NCI-H82 (cell line): ENCODE data around the gene TBC1D1.

ENCODE experiments used
- DNase-seq: peaks from one replicate; lab custom pipeline; 2025; lab: John Stamatoyannopoulos, UW

The TBC1D1 gene

DNA sequence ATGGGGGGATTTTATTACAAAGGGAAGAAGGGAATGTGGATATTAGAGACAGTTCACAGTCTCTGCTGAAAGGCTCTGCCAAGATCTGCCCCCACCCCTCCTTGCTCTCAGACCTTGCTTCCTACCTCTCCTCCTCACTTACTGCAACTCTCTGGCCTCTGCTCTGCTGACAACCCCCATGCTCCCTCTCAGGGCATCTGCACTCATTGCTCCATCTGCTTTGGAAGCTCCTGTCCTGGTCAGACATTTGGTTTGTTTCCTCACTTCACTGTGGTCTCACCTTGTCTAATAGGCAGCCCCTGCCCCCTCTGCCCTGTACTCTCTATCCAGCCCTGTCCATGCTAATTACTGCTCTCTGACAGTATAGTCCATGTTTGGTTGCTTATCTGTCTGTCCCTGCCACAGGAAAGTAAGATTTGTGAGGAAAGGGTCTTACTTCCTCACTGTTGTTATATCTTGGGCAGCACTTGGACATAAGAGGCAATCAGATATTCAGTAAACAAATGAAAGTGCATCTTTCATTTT, 258.6 kb downstream of the TBC1D1 start:
- no peak for DNase-seq

- no peak for DNase-seq
Observed at GRCh38 chr4:38149997-38150671, 259.2 kb downstream of the TBC1D1 start.

DNA sequence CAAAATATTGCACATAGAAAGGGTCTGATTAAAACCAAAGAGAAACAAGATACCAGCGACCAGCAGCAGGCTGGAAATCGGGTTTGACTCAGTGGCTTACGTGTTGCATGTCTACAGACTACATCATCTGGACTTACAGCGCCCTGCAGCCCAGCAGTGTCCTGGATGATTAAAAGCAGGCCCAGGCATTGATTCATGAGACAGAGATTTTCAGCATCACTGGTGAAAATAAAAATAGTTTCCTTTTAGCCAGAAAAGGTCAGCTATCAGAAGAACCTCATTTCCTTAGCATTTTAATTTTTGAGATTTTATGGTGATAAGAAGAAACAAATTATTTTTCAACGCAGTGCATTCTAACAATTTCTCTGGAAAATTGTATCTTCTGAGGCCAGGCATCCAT, 259.9 kb downstream of the TBC1D1 start:
- DNase-seq = no peak

GRCh38 chr4:38151873-38152272, 261.0 kb downstream of the TBC1D1 start:
- no peak for DNase-seq

DNA sequence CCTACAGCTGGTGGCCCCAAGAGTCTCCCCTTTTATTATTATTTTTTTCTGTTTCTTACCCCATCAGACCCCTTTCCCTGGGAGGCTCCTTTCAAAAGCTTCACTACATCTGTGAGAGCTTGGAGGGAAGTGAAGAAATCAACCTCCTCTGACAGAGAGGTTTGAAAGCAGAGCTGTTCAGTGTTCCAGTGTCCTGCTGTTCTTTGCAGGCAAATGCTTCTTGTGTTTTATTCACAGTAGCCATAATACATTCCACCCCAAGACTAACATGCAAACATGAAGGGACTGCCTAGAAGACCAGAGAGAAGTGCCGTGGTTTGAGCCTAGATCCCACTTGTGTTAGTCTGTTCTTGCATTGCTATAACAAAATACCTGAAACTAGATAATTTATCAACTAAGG, 261.4 kb downstream of the TBC1D1 start:
- no peak for DNase-seq

DNA sequence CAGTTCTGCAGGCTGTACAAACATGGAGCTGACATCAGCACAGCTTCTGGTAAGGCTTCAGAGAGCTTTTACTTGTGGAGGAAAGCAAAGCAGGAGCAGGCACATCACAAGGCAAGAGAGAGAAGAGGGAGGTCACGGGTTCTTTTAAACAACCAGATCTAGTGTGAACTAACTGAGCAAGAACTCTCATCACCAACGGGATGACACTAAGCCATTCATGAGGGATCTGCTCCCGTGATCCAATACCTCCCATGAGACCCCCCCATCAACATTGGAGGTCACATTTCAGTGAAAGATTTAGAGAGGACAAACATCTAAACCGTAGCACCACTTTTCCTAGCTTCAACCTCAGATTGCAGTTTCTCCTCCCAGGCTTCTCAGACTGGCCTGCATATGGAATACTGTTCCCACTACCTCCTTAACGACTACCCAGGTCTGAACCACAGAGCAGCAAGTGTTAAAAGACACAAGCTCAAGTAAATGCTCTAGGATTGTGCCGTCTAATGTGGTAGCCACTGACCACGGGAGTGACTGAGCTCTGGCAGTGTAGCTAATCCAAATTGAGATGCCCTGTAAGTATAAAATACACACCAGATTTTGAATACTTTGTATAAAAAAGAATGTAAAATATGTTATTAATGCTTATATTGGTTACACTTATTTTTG, 262.0 kb downstream of the TBC1D1 start:
- DNase-seq = no peak

DNA sequence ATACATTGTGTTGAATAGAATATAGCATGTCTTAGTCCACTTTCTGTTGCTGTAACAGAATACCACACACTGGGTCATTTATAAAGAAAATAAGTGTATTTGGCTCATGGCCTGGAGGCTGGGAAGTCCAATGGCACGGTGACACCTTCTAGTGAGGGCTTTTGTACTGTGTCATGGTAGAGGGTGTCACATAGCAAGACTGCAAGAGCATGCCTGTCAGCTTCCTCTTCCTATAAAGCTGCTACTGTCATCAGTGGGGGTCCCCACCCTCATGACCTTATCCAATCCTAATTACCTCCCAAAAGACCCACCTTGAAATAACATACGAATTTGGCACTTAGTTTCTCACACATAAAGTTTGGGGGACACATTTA, 262.5 kb downstream of the TBC1D1 start:
- DNase-seq = no peak

GRCh38 chr4:38154252-38154651, 263.4 kb downstream of the TBC1D1 start:
- DNase-seq = no peak

DNA sequence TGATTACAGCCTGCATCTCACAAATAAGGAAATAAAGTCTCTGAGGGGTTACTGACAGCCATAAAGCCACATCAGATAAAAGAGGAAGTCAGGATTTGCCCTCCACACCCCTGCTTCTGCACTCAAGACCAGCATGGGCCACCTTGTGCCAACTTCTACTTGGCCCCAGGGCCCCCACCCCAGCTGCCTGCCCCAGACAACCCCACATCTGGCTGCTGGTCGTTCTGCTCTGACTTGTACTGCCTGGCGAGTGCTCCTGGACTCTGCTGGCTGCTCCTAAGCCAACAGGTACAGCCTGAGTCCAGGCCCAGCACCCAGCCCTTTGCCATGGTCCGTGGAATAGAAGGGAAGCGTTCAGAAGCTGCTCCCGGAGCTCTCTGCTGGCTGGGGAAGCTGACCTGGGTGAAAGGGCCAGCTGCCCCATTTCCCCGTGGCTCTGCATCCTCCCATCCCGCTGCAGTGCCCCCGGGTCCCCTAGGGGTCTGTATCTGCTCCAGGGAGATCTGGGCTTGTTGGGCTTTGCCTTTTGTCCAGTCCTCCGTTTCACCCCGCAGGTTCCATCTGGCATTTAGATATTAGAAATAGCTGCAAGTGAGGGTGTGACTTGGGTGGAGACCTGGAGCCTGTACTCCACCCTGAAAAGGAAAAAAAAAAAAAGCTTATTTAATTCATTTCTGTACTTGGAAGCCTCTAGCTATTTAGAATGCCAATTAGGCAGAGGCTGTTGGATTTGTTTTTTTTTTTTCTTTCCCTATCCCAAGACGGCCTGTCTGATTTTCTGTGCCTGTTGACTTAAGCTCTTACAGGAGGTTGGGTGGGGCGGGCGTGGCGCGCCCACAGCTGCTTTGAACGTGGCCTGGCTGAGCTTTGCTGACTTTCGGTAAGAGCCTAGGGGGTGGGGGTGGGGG, 264.1 kb downstream of the TBC1D1 start:
- DNase-seq = no peak

DNA sequence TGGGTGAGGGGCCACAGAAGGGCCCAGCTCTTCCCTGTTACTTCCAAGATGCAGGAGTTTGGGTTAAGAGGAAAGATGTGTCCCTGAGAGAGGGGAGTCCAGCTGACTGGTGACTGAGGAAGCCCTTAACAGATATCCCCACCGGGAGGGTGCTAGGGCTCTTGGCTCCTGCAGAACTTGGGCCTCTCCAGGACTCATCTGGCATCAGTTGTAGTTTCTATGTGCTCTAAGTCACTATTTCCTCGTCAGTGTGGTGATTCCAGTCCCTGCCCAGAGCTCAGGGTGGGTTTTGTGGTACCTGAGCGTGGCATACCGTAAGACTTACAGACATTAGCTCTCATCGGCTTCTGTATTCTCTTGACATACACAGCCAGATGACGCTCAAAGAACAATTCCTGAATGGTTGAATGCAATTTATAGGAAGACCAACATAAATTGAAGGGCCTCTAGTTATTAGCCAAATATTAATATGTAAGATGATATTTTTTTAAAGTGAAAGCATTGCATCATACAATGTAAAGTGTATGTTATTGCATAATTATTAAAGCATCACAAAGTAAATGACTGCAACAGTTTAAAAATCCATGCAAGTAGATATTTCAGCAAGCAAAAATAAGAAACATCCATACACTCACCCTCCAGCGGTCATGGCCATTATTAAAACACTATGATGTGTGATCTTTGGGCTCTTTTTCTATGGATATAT, 264.9 kb downstream of the TBC1D1 start:
- DNase-seq = no peak

DNA sequence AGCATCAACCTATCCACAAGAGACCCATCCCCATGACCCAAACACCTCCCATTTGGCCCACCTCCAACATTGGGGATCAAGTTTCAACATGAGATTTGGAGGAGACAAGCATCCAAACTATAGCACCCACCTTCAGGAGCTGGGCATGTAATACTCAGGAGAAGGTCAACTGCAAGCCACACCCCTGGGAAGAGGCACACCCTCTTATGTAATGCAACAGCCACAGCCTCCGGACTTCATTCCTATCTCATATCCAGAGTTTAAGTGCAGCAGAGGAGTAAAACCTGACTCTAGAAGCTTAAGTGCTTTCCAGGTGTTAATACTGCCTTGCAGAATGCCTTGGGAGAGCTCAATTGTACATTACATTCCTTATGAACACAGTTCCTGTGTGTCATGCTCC, 266.7 kb downstream of the TBC1D1 start:
- no peak for DNase-seq

DNA sequence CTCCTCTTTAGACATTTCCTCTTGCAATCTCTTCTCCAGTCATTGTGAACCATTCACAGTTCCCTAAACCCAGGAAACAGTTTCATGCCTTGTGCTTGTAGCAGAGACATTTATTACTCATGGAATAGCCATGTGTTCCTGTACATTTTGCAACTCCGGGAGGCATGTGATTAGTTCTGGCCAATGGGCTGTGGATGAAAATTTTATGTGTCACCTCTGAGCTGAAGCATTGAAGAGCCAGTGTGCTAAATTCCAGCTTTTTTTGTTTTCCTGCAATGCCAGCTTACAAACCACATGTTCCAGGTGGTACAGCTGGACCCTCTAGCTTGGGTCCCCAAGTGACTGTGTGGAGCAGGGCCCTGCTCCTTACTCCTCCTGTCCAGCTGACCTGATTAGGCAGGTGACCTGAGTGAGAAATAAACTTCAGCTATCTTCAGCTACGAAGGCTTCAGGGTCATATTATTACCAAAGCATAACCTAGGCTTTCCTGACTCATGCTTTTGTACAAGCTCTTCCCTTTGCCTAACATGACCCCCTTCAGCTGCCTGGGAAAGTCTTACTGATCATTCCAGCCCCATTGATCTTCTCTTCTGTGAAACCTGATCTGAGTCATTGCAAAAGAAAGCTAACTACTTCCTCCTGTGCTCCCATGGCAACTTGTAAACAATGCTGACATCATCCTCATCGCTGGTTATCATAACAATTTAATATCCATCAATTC, 269.8 kb downstream of the TBC1D1 start:
- DNase-seq = no peak

DNA sequence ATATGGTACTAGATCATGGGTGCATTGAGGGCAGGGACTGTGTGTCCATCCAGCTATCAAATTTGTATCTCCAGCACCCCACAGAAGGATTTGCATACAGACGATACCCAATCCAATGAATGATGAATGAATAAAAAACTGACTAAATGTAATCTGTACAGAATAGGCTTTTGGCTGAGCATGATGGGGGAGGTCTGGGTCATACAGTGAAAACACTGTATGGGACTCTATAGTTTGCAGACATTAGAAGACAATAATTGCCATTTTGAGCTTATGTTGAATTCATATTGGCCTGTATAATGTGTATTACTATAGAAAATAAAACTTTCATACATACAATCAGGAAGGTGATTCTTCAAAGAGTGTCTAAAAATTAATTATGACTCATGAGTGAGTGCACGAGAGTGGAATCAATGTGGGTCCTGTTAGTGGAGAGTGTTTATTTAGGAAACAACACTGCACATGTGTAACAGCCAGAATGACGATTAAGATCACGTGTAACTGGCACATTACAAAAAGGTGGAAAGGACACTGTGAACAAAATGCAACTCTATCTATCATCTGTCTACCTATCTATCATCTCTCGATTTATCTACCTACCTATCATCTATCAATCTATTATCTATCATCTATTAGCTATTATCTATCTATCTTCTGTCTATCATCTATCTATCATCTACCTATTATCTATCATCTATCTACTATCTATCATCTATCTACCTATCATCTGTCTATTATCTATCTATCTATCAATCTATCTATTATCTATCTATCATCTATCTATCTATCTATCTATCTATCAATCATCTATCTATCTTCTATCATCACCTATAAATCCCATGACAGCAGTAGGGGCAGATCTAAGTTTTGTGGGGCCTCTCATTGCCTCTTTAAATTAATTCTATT, 270.6 kb downstream of the TBC1D1 start:
- DNase-seq = no peak

DNA sequence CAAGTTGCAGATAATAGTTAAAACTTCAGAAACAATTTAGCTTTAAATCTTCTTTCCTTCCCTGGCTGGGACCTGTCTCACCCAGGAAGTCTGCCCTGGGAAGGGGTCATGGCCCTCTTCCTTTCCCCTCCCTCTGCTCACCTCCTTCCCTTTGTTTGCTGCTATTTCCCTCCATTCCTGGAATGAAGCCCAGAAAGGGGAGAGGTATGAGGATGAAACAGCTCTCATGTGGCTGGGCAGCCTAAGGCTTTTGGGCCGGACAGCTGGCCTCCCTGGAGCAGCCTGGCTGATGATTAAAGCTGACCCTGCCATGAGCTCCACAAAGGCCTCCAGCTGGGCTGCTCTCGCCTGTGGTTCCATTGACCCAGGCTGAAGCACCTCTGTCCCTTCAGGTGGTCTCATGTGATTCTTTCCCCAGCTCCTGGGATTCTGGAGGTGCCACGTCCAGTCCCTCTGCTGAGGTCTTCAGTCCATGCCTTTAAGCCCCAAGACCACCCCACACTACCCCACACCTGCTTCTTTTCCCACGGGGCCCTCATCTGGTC, 271.4 kb downstream of the TBC1D1 start:
- DNase-seq = no peak

GRCh38 chr4:38163216-38164006, 272.5 kb downstream of the TBC1D1 start:
- no peak for DNase-seq

- DNase-seq = no peak
Observed at GRCh38 chr4:38164346-38164745, 273.5 kb downstream of the TBC1D1 start.

GRCh38 chr4:38166082-38166481, 275.2 kb downstream of the TBC1D1 start:
- no peak for DNase-seq

- no peak for DNase-seq
Observed at GRCh38 chr4:38166768-38167167, 275.9 kb downstream of the TBC1D1 start.

DNA sequence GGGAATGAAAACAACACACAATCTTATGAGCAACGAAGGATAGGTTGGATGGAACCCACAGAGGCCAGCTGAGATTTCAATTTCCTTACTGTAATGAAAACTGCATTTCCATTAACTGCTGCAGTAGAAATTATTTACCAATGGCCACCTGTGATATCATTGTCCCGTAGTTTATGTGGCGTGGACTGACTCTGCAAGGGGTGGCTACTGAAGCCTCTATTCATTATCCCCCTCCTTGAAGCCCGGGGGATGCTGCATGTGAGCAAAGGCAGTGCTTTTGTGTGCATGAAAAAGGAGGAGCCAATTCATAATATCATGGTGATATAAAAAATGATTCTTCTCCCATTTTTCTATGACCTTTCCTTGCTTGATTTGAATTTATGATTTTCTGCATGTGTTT, 277.1 kb downstream of the TBC1D1 start:
- DNase-seq = no peak
